IMR-90 (cell line): ENCODE measurements around the gene CYP2A7. TPM values are rescaled to one million over a fixed set of nuclear protein-coding genes. Genes with fewer than 3 reads are reported as not detected.

ENCODE experiments used
- ATAC-seq: fragments of 200-7000 bp; cut with Tn5 transposase; 2 replicates; pipeline ENCODE4 v1.9.1; 2020; ENCODE audit warnings: low read depth, mild to moderate bottlenecking, moderate library complexity
- BruUV-seq: library from RNA; stranded (reverse); fragments of 400-500 nt; replicated peaks from 2 replicates; lab custom pipeline; 2021; lab: Mats Ljungman, UMichigan
- CTCF ChIA-PET: fragments of 300-600 bp; formaldehyde crosslinking; extraction: SDS; loops from one replicate; lab custom pipeline; 2021; ENCODE audit warnings: antibody characterized with exemption; lab: Yijun Ruan, JAX
- POLR2A ChIA-PET: fragments of 300-600 bp; sonication (Branson Sonifier 250); formaldehyde crosslinking; loops from one replicate; lab custom pipeline; 2022; ENCODE audit warnings: antibody characterized with exemption; ENCODE audit not compliant: unreplicated experiment; lab: Charles Lee
- DNase-seq: peaks from one replicate; pipeline ENCODE4 v3.0.0; 2013
- H2AFZ ChIP-seq: replicated peaks from 2 replicates; pipeline ENCODE3; 2013; ENCODE audit warnings: low read length, mild to moderate bottlenecking; ENCODE audit not compliant: poor library complexity
- H2AK5ac ChIP-seq: 2 replicates; pipeline ENCODE4 v1.6.1; 2013; ENCODE audit warnings: low read depth, low read length, inconsistent platforms
- H2AK9ac ChIP-seq: replicated peaks from 2 replicates; pipeline ENCODE3; 2013; ENCODE audit warnings: mild to moderate bottlenecking, low read depth, low read length, moderate library complexity; ENCODE audit not compliant: poor library complexity
- H2BK120ac ChIP-seq: 2 replicates; pipeline ENCODE4 v1.6.1; 2013; ENCODE audit warnings: low read depth, low read length, inconsistent platforms
- H2BK15ac ChIP-seq: 3 replicates; pipeline ENCODE4 v1.6.1; 2013; ENCODE audit warnings: low read depth, low read length, inconsistent platforms
- H2BK20ac ChIP-seq: 2 replicates; pipeline ENCODE4 v1.6.1; 2013; ENCODE audit warnings: low read depth, mild to moderate bottlenecking, inconsistent platforms, low read length, moderate library complexity
- H2BK5ac ChIP-seq: 2 replicates; pipeline ENCODE4 v1.6.1; 2013; ENCODE audit warnings: mild to moderate bottlenecking, low read depth, low read length, inconsistent platforms; ENCODE audit not compliant: poor library complexity, severe bottlenecking
- H3K14ac ChIP-seq: replicated peaks from 2 replicates; pipeline ENCODE4 v1.6.1; 2013; ENCODE audit warnings: low read depth, low read length, inconsistent platforms
- H3K18ac ChIP-seq: 2 replicates; pipeline ENCODE4 v1.6.1; 2013; ENCODE audit warnings: low read depth, low read length, control low read depth
- H3K23ac ChIP-seq: 2 replicates; pipeline ENCODE4 v1.6.1; 2013; ENCODE audit warnings: low read depth, low read length, inconsistent platforms
- H3K27ac ChIP-seq: 2 replicates; pipeline ENCODE4 v1.5.1; 2013; ENCODE audit warnings: mild to moderate bottlenecking, control low read depth, low read length; ENCODE audit not compliant: insufficient read depth
- H3K27me3 ChIP-seq: 2 replicates; pipeline ENCODE4 v1.6.1; 2013; ENCODE audit warnings: low read length; ENCODE audit not compliant: control insufficient read depth, insufficient read depth
- H3K36me3 ChIP-seq: 2 replicates; pipeline ENCODE4 v1.6.1; 2013; ENCODE audit warnings: low read length, mixed read lengths; ENCODE audit not compliant: control insufficient read depth, insufficient read depth
- H3K4ac ChIP-seq: 2 replicates; pipeline ENCODE4 v1.6.1; 2013; ENCODE audit warnings: low read depth, low read length, inconsistent platforms
- H3K4me1 ChIP-seq: 2 replicates; pipeline ENCODE4 v1.6.1; 2013; ENCODE audit warnings: low read length, mixed read lengths; ENCODE audit not compliant: control insufficient read depth, insufficient read depth
- H3K4me2 ChIP-seq: 2 replicates; pipeline ENCODE4 v1.6.1; 2013; ENCODE audit warnings: low read depth, mild to moderate bottlenecking, control low read depth, low read length, moderate library complexity
- H3K4me3 ChIP-seq: 2 replicates; pipeline ENCODE4 v1.5.1; 2013; ENCODE audit warnings: low read depth, mild to moderate bottlenecking, control low read depth, low read length, moderate library complexity; ENCODE audit not compliant: insufficient read depth
- H3K56ac ChIP-seq: 2 replicates; pipeline ENCODE4 v1.6.1; 2013; ENCODE audit warnings: low read length, inconsistent platforms; ENCODE audit not compliant: insufficient read depth; ENCODE audit errors: extremely low read depth
- H3K79me1 ChIP-seq, 2 experiments: 2 replicates each; pipeline ENCODE4 v1.6.1; 2013; ENCODE audit warnings: low read length in 2 of 2, inconsistent platforms in 1 of 2, low read depth in 1 of 2
- H3K9ac ChIP-seq: 2 replicates; pipeline ENCODE4 v1.6.1; 2013; ENCODE audit warnings: low read depth, low read length, control low read depth
- H3K9me1 ChIP-seq: 2 replicates; pipeline ENCODE4 v1.6.1; 2013; ENCODE audit warnings: low read length, inconsistent platforms; ENCODE audit not compliant: insufficient read depth
- H3K9me3 ChIP-seq: 2 replicates; pipeline ENCODE4 v1.6.1; 2013; ENCODE audit warnings: low read length; ENCODE audit not compliant: control insufficient read depth, insufficient read depth
- H4K20me1 ChIP-seq: 2 replicates; pipeline ENCODE4 v1.6.1; 2013; ENCODE audit warnings: low read length, inconsistent platforms; ENCODE audit not compliant: insufficient read depth
- H4K5ac ChIP-seq: 2 replicates; pipeline ENCODE4 v1.6.1; 2013; ENCODE audit warnings: mild to moderate bottlenecking, low read depth, low read length, control low read depth
- H4K8ac ChIP-seq, 2 experiments: 2 replicates each; pipeline ENCODE4 v1.6.1; 2013; ENCODE audit warnings: low read depth in 2 of 2, low read length in 2 of 2, control low read depth in 1 of 2, inconsistent platforms in 1 of 2
- H4K91ac ChIP-seq: 2 replicates; pipeline ENCODE4 v1.6.1; 2013; ENCODE audit warnings: low read depth, low read length, inconsistent platforms; ENCODE audit not compliant: insufficient read depth
- ELK1 ChIP-seq: fragments of 150-350 bp; IDR thresholded peaks from 2 replicates; pipeline ENCODE4 v1.6.1; 2016; ENCODE audit warnings: low read depth, mild to moderate bottlenecking, low read length, moderate library complexity, borderline replicate concordance
- MAFK ChIP-seq: IDR thresholded peaks from 2 replicates; pipeline ENCODE4 v1.6.1; 2012; ENCODE audit warnings: low read depth, low read length, improper control_type of control experiment
- RCOR1 ChIP-seq: IDR thresholded peaks from 2 replicates; pipeline ENCODE4 v1.6.1; 2012; ENCODE audit warnings: mild to moderate bottlenecking, low read length, improper control_type of control experiment; ENCODE audit not compliant: insufficient replicate concordance
- WGBS, 2 experiments: methylation state at CpG; one replicate each; pipeline versions ENCODE4 v1.1.5 to v1.1.7; 2013; ENCODE audit warnings: missing lambda C conversion rate in 2 of 2; ENCODE audit not compliant: insufficient read length in 1 of 2; ENCODE audit errors: extremely low coverage in 2 of 2; 5-methylcytosine and 5-hydroxymethylcytosine counted together
- dilution Hi-C: fragments of 300-500 bp; cut with HindIII; formaldehyde crosslinking; loops from one replicate; pipeline ENCODE4 v1.14.3; 2018; ENCODE audit warnings: low sequenced_read_pairs; ENCODE audit not compliant: unreplicated experiment
- in situ Hi-C: fragments of 300-500 bp; cut with MboI; formaldehyde crosslinking; loops from 3 replicates; pipeline ENCODE4 v1.14.3; 2019; ENCODE audit warnings: low sequenced_read_pairs, inconsistent platforms, mixed read lengths
- intact Hi-C: fragments of 100-400 bp; cut with micrococcal nuclease; formaldehyde crosslinking; loops from 2 replicates; pipeline ENCODE4 v1.10.0; 2022
- polyA plus RNA-seq, 3 experiments: library from polyadenylated mRNA; depleted of rRNA; stranded (reverse); fragments of >200 nt; gene quantifications; 2 replicates each; pipeline ENCODE4 v1.2.3, GENCODE V29; 2012; ENCODE audit warnings: low replicate concordance in 1 of 3
- total RNA-seq: library from RNA; depleted of rRNA; stranded (reverse); fragments of >200 nt; gene quantifications from 2 replicates; pipeline ENCODE4 v1.2.3, GENCODE V29; 2012

Gene CYP2A7
- total and polyA plus RNA-seq, 2 of the 4 experiments (the other 2 are of a cell fraction) = not detected

DNA sequence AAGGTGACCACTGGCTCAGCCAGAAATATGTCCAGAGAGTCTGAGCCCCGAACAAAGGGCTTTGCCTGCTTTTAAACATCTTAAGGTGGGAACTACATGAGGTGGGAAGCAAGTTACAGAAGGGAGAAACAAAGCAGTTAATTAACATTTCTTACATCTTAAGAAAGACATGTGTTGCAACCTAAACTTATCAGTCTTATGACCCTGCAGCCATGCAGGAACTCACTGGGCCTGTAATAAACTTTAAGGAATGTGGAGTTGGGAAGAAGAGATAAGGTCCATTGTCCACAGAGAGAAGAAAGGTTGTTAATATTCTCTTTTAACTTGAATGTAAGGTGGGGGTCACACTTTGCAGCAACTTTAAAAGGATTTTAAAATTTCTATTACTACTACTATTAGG lies 46.8 kb upstream of the CYP2A7 start:
- H3K9me1 ChIP-seq = no peaks in the 10 kb centered on the region
- intact Hi-C loops = no loop called here
- DNase-seq (no peak), ATAC-seq (no peak)
- no peak overlapping the region for H2BK5ac ChIP-seq
- H2BK15ac ChIP-seq = no peak overlapping the region
- in situ Hi-C loops = no loop called here
- no peak overlapping the region for H3K4me3 ChIP-seq
- no peak overlapping the region for H2BK120ac ChIP-seq
- no peak overlapping the region for H3K4me2 ChIP-seq
- H3K36me3 ChIP-seq = no peaks in the 10 kb centered on the region
- no CpG with 5 or more reads among the region's 1 CpG for WGBS, 2 experiments
- no peak overlapping the region for H3K18ac ChIP-seq
- H4K20me1 ChIP-seq = no peaks in the 10 kb centered on the region
- ChIA-PET POLR2A (no interaction called here), CTCF (no interaction called here)
- H3K23ac ChIP-seq = no peak overlapping the region
- H2AK9ac ChIP-seq = no peak overlapping the region
- H3K14ac ChIP-seq = no peak overlapping the region
- no peak overlapping the region for H2AFZ ChIP-seq
- H2AK5ac ChIP-seq = no peak overlapping the region
- H4K91ac ChIP-seq = no peak overlapping the region
- H3K27ac ChIP-seq = no peak overlapping the region
- H3K9ac ChIP-seq = no peak overlapping the region
- no peak overlapping the region for H3K4ac ChIP-seq
- H2BK20ac ChIP-seq = no peak overlapping the region
- no TSS peak for BruUV-seq
- H4K5ac ChIP-seq = no peak overlapping the region
- H3K79me1 ChIP-seq = no peaks in the 10 kb centered on the region
- no peaks in the 10 kb centered on the region for H3K27me3 ChIP-seq
- TF ChIP-seq RCOR1 (no peak), ELK1 (no peak), MAFK (no peak)
- H4K8ac ChIP-seq = no peak overlapping the region
- dilution Hi-C loops = no loop called here
- H3K4me1 ChIP-seq = no peaks in the 10 kb centered on the region
- no peak overlapping the region for H3K56ac ChIP-seq
- H3K9me3 ChIP-seq = no peaks in the 10 kb centered on the region
